Activated CD8-positive, alpha-beta T cell treated with anti-CD3 and anti-CD28 coated beads for 36 hours (primary cell): ENCODE measurements around the gene PRELID3B. TPM values are rescaled to one million over a fixed set of nuclear protein-coding genes. Genes with fewer than 3 reads are reported as not detected.
A peak's percentile ranks its signal among the peaks of the same experiment; 100 is the strongest.
"Not testable (repeated sequence)": the region's sequence is repeated elsewhere in the genome, so short reads cannot be mapped to it uniquely, and the experiment has no call there.

Source experiments
- ATAC-seq: fragments of 200-7000 bp; cut with Tn5 transposase; one replicate; pipeline ENCODE4 v1.10.0; 2021; ENCODE audit warnings: mild to moderate bottlenecking, moderate library complexity
- CTCF ChIA-PET: fragments of 350-600 bp; sonication (Branson Sonifier 250); formaldehyde crosslinking; loops from one replicate; lab custom pipeline; 2021; ENCODE audit warnings: antibody characterized with exemption; lab: Charles Lee
- POLR2A ChIA-PET: fragments of 350-600 bp; sonication (Branson Sonifier 250); formaldehyde crosslinking; loops from one replicate; lab custom pipeline; 2021; ENCODE audit warnings: antibody characterized with exemption; lab: Charles Lee
- DNase-seq: peaks from one replicate; pipeline ENCODE4 v3.0.0-alpha.2; 2020
- H3K27ac Mint-ChIP-seq: one replicate; pipeline ENCODE4 v1.8.0; 2021; ENCODE audit warnings: mild to moderate bottlenecking, mixed read lengths
- H3K27me3 Mint-ChIP-seq: one replicate; pipeline ENCODE4 v1.8.0; 2021; ENCODE audit warnings: mixed read lengths
- H3K36me3 Mint-ChIP-seq: one replicate; pipeline ENCODE4 v1.8.0; 2021; ENCODE audit warnings: low read depth, mixed read lengths
- H3K4me1 Mint-ChIP-seq: one replicate; pipeline ENCODE4 v1.8.0; 2021; ENCODE audit warnings: low read depth, mixed read lengths
- H3K4me3 Mint-ChIP-seq: one replicate; pipeline ENCODE4 v1.8.0; 2021; ENCODE audit warnings: mild to moderate bottlenecking, moderate library complexity, mixed read lengths
- H3K9me3 Mint-ChIP-seq: one replicate; pipeline ENCODE4 v1.8.0; 2021; ENCODE audit warnings: mixed read lengths
- intact Hi-C: fragments of 100-400 bp; cut with micrococcal nuclease; formaldehyde crosslinking; loops from one replicate; pipeline ENCODE4 v1.10.0; 2022
- total RNA-seq, 2 experiments: library from RNA; stranded (reverse); gene quantifications; one replicate each; pipeline ENCODE4 v1.2.3, GENCODE V29; 2021
- TF ChIP-seq, protein P1 (sequence below): fragments of 200-600 bp; IDR thresholded peaks from one replicate; pipeline ENCODE4 v1.8.0; 2022; ENCODE audit warnings: antibody characterized with exemption, mild to moderate bottlenecking

Gene PRELID3B
- total RNA-seq, 2 experiments from 2014 or later: 140 to 145 TPM

GRCh38 chr20:59013959-59014608 is 28.5 kb downstream of the PRELID3B start:
- peak; percentile 30 for DNase-seq
- Mint-ChIP-seq H3K27ac (no peak overlapping the region), H3K27me3 (no peaks in the 10 kb centered on the region), H3K4me3 (no peak overlapping the region), H3K9me3 (no peaks in the 10 kb centered on the region), H3K4me1 (peaks cover 39% of the 10 kb centered on the region), H3K36me3 (no peaks in the 10 kb centered on the region)
- intact Hi-C loops: no loop called here
- ChIA-PET CTCF (interaction anchor here (0.9 kb wide), 1 partner anchor 12 kb away, joined by 3 read pairs; no protein-coding TSS in a partner anchor), POLR2A (interaction anchor here (0.7 to 1.4 kb wide), 4 partner anchors 9 to 14 kb away, joined by 3 read pairs; no protein-coding TSS in a partner anchor)
- peak; percentile 43 for ATAC-seq
- TF ChIP-seq, protein P1, sequence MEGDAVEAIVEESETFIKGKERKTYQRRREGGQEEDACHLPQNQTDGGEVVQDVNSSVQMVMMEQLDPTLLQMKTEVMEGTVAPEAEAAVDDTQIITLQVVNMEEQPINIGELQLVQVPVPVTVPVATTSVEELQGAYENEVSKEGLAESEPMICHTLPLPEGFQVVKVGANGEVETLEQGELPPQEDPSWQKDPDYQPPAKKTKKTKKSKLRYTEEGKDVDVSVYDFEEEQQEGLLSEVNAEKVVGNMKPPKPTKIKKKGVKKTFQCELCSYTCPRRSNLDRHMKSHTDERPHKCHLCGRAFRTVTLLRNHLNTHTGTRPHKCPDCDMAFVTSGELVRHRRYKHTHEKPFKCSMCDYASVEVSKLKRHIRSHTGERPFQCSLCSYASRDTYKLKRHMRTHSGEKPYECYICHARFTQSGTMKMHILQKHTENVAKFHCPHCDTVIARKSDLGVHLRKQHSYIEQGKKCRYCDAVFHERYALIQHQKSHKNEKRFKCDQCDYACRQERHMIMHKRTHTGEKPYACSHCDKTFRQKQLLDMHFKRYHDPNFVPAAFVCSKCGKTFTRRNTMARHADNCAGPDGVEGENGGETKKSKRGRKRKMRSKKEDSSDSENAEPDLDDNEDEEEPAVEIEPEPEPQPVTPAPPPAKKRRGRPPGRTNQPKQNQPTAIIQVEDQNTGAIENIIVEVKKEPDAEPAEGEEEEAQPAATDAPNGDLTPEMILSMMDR: no peak

DNA sequence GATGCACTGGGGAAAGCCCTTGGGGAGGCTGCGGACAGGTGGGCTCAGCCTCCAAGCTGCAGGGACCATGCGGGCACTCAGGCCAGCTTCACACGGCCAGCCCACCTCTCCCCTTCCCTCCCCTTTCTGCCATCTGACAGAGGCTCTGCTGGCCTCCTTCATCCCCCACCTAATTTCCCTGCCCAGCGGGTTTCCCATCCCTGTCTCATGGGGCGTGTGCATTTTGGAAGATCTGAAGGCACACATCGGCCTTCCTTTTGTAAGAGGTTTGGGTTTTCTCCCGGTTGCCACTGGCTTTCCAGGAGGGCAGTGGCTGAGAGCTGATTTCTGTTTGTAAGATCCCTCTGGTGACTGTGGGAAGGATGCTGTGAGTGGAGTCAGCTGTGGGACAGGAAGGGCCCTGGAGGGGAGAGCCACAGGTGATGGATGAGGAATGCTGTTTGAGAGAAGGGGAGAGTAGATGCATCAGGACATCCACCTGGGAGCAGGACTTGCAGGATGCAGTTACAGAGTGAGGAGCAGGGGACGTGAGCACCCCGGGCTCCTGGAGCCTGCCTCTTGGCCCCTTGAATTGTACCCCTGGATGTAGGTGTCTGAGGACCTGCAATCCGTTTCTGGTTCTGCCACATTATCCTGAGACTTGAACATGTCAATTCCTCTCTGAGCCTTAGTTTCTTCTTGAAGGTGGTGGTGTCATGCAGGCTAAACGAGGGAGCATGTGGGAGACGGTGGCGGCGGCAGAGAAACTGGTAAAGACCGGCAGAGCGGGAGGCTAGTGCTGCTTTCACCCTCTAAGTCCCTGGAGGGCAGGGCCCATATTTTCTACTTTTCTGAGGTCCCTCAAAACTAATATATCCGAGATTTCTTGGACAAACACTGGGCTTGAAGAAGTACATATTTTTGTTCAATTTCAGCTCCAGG is 29.3 kb downstream of the PRELID3B start:
- H3K36me3 Mint-ChIP-seq: no peaks in the 10 kb centered on the region
- TF ChIP-seq, protein P1: no peak
- H3K27ac Mint-ChIP-seq: no peak overlapping the region
- peaks cover 39% of the 10 kb centered on the region for H3K4me1 Mint-ChIP-seq
- CTCF ChIA-PET: no interaction called here
- no peaks in the 10 kb centered on the region for H3K9me3 Mint-ChIP-seq
- intact Hi-C loops: no loop called here
- no peak overlapping the region for H3K4me3 Mint-ChIP-seq
- H3K27me3 Mint-ChIP-seq: no peaks in the 10 kb centered on the region
- ATAC-seq: no peak
- POLR2A ChIA-PET: interaction anchor here (1.3 to 1.4 kb wide), 2 partner anchors 9 to 11 kb away, joined by 3 read pairs; no protein-coding TSS in a partner anchor
- DNase-seq: no peak

DNA sequence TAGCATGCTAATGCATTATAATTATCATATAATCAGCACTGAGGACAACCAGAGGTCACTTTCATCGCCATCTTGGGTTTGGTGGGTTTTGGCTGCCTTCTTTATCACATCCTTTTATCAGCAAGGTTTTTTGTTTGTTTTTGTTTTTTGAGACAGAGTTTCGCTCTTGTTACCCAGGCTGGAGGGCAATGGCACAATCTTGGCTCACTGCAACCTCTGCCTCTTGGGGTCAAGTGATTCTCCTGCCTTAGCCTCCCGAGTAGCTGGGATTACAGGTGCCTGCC is 30.8 kb downstream of the PRELID3B start:
- not testable (repeated sequence) for H3K9me3 Mint-ChIP-seq
- CTCF ChIA-PET: interaction anchor here (1.0 kb wide), 1 partner anchor 15 kb away, joined by 4 read pairs; no protein-coding TSS in a partner anchor
- peaks cover 36% of the 10 kb centered on the region for H3K4me1 Mint-ChIP-seq

GRCh38 chr20:59010995-59011873 is 31.4 kb downstream of the PRELID3B start:
- TF ChIP-seq, protein P1: no peak
- H3K9me3 Mint-ChIP-seq: no peaks in the 10 kb centered on the region
- H3K36me3 Mint-ChIP-seq: no peaks in the 10 kb centered on the region
- no peaks in the 10 kb centered on the region for H3K27me3 Mint-ChIP-seq
- DNase-seq (peak; percentile 60), ATAC-seq (peak; percentile 55)
- H3K4me3 Mint-ChIP-seq: no peak overlapping the region
- CTCF ChIA-PET: interaction anchor here (1.0 kb wide), 1 partner anchor 16 kb away, joined by 4 read pairs; no protein-coding TSS in a partner anchor
- no peak overlapping the region for H3K27ac Mint-ChIP-seq
- POLR2A ChIA-PET: no interaction called here
- intact Hi-C loops: no loop called here
- H3K4me1 Mint-ChIP-seq: peaks cover 32% of the 10 kb centered on the region

More for the DNA sequence above, 30.8 kb downstream of the PRELID3B start:
- intact Hi-C loops, ATAC-seq, H3K4me3 Mint-ChIP-seq, POLR2A ChIA-PET, H3K27me3 Mint-ChIP-seq, H3K27ac Mint-ChIP-seq, H3K36me3 Mint-ChIP-seq, DNase-seq: not testable (repeated sequence)
